ENCODE measurements around the gene HOXB7. TPM values are rescaled to one million over a fixed set of nuclear protein-coding genes. Genes with fewer than 3 reads are reported as not detected.
A peak's percentile ranks its signal among the peaks of the same experiment; 100 is the strongest.

Gene HOXB7
- total RNA-seq, 1 donor from 2014 or later: 8.1 TPM

DNA sequence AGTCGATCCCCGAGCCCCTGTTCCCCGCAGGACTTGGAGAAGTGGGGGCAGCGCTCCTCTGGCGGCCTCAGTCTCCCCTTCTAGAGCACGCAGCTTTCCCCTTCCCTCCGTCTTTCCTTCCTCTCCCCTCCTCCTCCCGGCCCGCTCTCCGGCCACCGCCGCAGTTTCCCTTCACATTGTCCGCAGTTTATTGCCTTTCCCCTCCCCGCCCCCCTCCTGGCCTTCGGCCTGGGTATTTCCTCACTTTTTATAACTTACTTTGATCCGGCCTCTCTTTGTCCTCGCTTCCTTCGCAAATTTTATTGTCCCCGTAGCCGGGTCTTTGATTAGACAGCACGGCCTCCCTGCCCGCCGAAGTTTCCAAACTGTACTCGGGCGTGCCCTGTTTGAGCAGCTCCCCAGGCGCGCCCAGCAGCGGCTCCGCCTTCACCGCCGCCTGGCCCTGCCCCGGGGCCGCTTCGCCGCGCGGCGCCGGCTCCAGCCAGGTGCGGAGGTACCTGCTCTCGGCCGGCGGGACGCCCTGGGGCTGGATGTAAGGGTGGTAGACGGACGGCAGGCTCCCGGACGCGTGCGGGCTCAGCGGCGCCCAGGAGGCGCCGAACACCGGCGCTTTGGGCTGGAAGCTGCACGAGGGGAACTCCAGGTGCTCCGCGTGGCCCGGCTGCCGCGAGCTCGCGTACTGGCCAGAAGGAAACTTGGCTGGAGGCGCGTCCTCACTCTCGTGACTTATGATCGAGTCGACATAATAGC is 14.9 kb upstream of the HOXB7 start:
- no peak for DNase-seq (ENCODE audit: low spot score)
- intact Hi-C loops (cut with DNase I): no loop called here
- ATAC-seq: no peak

GRCh38 chr17:48624544-48625494 is 14.0 kb upstream of the HOXB7 start:
- intact Hi-C loops (cut with DNase I): no loop called here

GRCh38 chr17:48624118-48624517 is 13.3 kb upstream of the HOXB7 start:
- no peak for ATAC-seq
- DNase-seq (ENCODE audit: low spot score): no peak
- intact Hi-C loops (cut with DNase I): no loop called here

More at GRCh38 chr17:48624544-48625494, 14.0 kb upstream of the HOXB7 start:
- DNase-seq (ENCODE audit: low spot score) (no peak), ATAC-seq (peak; percentile 43)

DNA sequence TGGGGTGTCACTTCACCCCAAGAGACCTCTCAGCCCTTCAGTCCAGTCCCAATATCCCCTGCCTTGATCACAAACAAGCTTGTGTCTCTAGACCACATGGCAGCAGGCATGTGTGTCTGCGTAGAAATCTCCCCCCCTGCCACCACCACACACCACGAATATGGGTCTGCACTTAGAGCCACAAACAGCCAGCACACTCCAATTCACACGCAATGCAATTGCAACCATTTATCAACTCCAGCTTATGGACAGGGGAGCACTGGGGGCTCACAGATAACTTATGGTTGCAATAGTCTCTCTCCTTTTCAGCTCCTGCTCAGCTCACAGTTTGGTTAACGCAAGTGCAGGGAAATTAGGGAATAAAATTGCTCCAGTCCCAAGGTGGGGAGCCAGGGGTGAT is 12.8 kb upstream of the HOXB7 start:
- intact Hi-C loops (cut with DNase I): no loop called here
- DNase-seq (ENCODE audit: low spot score) (no peak), ATAC-seq (no peak)

DNA sequence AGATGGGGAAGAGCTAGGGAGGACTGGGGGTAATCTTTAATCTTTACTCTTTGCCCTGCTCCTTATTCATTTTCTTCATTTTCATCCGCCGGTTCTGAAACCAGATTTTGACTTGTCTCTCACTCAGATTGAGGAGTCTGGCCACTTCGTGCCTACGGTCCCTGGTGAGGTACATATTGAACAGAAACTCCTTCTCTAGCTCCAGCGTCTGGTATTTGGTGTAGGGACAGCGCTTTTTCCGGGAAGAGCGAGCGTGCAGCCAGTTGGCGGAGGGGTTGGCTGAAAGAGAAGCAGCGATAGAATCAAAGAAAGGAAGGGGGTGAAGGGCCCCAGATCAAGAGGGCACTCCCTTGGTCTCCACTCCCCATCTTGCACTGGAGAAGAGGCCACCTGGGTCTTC is 12.0 kb upstream of the HOXB7 start:
- DNase-seq (ENCODE audit: low spot score) (no peak), ATAC-seq (no peak)
- intact Hi-C loops (cut with DNase I): no loop called here

GRCh38 chr17:48621410-48622392 is 10.9 kb upstream of the HOXB7 start:
- intact Hi-C loops (cut with DNase I): no loop called here
- DNase-seq (ENCODE audit: low spot score) (no peak), ATAC-seq (no peak)

- intact Hi-C loops (cut with DNase I): no loop called here
- no peak for ATAC-seq
- DNase-seq (ENCODE audit: low spot score): no peak
These were observed 9.8 kb upstream of the HOXB7 start for GRCh38 chr17:48620461-48621139.

- intact Hi-C loops (cut with DNase I): no loop called here
- no peak for DNase-seq (ENCODE audit: low spot score)
These were observed 9.1 kb upstream of the HOXB7 start for GRCh38 chr17:48619826-48620449.

GRCh38 chr17:48618256-48618896 is 7.6 kb upstream of the HOXB7 start:
- DNase-seq (ENCODE audit: low spot score): peak; percentile 94
- intact Hi-C loops (cut with DNase I): no loop called here
- ATAC-seq: peak; percentile 95

More at GRCh38 chr17:48619826-48620449, 9.1 kb upstream of the HOXB7 start:
- no peak for ATAC-seq

- DNase-seq (ENCODE audit: low spot score) (no peak), ATAC-seq (no peak)
- intact Hi-C loops (cut with DNase I): no loop called here
These were observed 6.8 kb upstream of the HOXB7 start for GRCh38 chr17:48617471-48618255.

- no peak for ATAC-seq
- intact Hi-C loops (cut with DNase I): no loop called here
- no peak for DNase-seq (ENCODE audit: low spot score)
These were observed 6.1 kb upstream of the HOXB7 start for GRCh38 chr17:48616717-48617470.

- no peak for ATAC-seq
These were observed 5.3 kb upstream of the HOXB7 start for GRCh38 chr17:48615963-48616716.

GRCh38 chr17:48615047-48615962 is 4.5 kb upstream of the HOXB7 start, which contains the start of gene HOXB8:
Gene HOXB8 (minus strand): TSS chr17:48615292. CDS start chr17:48614704, 588 bp downstream.
- intact Hi-C loops (cut with DNase I): no loop called here
- no peak for DNase-seq (ENCODE audit: low spot score)
- ATAC-seq: no peak

More at GRCh38 chr17:48615963-48616716, 5.3 kb upstream of the HOXB7 start:
- DNase-seq (ENCODE audit: low spot score): no peak
- intact Hi-C loops (cut with DNase I): no loop called here
